Kidney tubule cell (primary cell): Measurements from ENCODE around the gene PXDN.

Experiments
- DNase-seq: peaks from one replicate; pipeline ENCODE4 v3.0.0-alpha.2; 2018; ENCODE audit warnings: low spot score

The PXDN gene

GRCh38 chr2:1612391-1613077 is 131.8 kb downstream of the PXDN start:
- DNase-seq: no peak

DNA sequence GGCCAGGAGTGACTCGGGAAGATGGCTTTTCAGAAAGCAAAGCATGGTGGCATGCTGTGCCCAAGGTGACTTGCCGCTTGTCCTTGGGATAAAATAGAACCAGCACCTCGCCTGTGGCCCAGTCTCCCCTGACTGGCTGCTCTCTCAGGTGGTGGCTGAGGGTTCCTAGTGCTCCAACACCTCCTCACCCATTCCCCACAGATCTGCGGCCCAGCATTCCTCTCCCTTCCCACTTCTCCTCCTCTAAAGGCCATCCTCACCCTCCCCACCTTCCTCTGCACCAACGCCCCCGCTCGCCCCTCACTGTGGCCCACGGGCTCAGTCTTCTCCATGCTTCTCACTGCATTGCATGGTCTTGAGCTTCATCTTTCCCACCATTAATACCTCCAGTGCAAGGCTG is 132.4 kb downstream of the PXDN start:
- DNase-seq: no peak

- DNase-seq: no peak
Observed at GRCh38 chr2:1610096-1610485, 134.2 kb downstream of the PXDN start.

DNA sequence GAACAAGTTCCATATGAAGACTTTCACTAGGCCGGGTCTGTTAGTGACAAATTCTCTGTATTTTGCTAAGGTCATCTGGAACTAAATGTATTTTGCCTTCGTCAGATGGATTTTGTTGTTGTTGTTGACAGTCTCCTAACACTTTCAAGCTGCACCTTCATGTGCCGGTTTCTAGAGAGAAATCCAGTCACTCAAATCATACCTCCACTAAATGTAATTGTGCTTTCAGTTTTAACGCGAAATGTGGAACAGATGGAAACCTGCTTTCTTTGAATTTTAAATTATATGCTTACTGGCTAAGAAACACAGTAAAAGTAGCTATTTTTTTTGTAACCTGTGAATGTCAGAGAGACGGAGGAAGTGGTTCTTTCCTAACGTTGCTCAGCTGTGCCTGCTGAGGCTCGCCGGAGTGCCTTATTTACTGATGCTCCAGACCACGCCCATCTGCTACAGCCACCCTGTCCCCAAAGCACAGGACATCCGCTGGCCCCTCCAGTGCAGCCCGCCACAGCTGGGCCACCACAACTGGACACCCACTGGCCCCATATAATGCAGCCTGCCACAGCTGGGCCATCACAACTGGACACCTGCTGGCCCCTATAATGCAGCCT is 134.7 kb downstream of the PXDN start:
- no peak for DNase-seq

GRCh38 chr2:1609040-1609439 is 135.3 kb downstream of the PXDN start:
- DNase-seq: no peak

- DNase-seq: peak; percentile 68
Observed at GRCh38 chr2:1607971-1608688, 136.2 kb downstream of the PXDN start.

DNA sequence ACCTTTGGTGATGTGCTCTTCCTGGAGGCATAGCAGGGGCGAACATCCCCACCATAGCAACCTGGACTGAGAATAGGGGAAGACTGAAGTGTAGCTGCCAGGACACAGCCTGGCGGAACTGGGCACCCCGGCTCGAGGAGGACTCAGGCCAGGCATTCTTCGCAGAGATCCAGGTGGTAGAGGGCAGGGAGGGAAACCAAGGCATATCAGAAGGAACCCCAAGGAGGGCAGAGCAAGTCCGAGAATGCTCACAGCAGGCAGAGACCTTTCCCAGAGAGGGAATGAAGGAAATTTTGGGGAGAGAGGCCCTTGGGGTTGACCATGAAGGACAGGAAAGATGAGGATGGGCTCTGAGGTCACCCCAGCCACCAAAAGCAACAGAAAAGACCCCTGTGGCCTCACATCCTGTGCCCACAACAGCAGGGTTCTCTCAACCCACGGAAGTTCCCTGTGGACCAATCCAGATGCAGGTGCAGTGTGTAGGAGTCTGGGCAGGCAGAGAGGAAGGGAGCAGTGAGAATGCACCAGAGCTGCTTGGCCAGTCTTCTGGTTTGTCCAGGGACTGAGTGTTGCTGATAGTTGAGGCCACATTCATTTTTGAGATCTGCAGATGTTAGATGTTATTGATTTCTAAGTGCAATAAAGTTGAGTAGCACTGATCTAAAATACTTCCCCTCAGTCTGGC is 136.9 kb downstream of the PXDN start:
- no peak for DNase-seq

- DNase-seq: no peak
Observed at GRCh38 chr2:1606421-1607235, 137.7 kb downstream of the PXDN start.

DNA sequence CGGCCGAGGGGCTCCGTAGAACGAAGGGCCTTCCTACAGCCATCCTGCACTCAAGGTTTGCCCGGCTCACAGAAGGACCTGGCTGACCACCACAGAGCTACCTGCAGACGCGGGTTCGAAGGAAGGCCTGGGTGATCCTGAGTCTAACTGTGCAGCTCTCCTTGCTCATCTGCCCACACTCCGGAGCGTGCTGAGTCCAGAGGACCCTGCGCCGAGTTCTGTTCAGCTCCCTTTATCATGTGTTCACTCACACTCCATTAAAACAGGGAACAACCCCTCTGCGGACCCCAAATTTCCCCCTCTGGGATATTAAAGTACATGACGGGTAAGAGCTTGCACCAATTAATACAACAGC is 138.3 kb downstream of the PXDN start:
- DNase-seq: no peak

DNA sequence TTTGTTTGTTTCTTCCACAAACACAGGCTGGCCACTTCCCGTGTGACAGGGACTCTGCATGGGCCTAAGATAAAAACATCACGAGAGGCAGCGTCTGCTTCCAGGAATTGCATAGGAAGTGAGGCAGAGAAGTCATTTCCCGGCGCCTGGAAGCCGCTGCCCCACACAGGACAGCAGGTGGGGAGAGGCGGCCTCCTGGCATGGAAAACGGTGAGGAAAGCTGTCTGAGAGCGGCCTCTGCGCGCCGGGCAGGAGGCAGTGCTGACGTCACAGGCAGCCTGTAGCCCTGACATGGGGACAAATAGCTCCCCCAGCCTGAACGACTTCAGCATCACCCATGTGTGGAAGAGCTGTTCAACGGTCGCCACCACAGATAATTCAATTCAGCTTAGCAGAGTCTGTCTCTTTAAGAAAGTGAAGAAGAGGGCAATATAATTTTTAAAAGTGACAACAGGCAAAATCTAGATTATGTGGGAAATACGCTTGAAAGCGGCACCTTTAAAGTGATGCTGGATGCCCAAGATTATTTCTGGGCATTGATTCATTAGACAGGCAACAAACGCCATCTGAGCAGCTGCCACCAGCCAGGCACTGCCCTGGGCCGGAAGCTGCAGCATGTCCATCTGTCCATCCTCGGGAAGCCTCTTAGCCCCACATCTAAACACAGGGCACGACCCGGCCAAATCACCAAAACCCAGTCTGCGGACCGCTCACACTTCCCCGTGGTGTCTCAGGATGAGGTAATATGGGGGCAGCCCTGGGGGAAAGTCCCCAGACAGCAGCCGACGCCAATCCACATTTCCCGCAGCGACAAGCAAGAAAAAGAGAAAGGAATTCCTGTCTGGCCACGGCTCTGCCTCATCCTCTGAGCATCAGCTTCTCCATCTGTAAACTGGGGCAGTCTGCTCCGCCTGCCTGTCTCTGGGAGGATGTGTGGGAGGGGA is 138.9 kb downstream of the PXDN start:
- DNase-seq: peak; percentile 78

DNA sequence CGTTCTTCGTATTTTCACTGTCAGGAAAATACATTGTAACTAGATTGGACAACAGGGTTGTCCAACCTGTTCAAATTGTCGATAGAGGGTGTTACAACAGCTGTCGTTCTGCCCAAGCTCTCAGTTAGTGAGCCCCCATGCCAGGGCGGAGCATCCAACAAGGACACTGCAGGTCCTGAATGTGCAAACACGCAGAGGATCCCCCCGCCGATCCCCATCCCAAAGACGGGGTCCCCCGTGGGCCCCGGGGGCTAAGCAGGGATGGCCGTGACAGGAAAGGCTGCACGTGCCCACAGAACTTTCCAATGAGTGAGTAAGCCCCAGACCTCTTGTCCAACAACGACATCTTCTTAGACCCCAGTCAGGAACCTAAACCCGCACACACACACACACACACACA is 140.8 kb downstream of the PXDN start:
- no peak for DNase-seq

DNA sequence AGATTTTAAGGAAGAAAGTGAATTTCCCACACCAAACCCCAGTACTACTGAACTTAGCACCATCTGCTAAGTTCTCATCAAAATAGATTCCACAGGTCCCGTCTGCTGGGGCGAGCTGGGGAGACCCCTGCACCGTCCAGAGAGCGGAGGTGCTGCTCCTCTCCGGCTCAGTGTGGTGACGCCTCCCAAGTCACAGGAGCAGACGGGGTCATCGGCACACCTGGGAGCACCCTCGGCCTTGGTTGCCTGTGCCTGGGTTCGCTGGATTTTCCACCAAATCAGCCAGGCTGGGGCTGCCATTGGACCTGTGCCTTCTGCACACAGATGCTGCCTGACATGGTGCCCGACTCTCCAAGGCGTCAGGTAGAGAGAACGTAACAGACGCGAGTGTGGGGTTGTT is 141.3 kb downstream of the PXDN start:
- no peak for DNase-seq

DNA sequence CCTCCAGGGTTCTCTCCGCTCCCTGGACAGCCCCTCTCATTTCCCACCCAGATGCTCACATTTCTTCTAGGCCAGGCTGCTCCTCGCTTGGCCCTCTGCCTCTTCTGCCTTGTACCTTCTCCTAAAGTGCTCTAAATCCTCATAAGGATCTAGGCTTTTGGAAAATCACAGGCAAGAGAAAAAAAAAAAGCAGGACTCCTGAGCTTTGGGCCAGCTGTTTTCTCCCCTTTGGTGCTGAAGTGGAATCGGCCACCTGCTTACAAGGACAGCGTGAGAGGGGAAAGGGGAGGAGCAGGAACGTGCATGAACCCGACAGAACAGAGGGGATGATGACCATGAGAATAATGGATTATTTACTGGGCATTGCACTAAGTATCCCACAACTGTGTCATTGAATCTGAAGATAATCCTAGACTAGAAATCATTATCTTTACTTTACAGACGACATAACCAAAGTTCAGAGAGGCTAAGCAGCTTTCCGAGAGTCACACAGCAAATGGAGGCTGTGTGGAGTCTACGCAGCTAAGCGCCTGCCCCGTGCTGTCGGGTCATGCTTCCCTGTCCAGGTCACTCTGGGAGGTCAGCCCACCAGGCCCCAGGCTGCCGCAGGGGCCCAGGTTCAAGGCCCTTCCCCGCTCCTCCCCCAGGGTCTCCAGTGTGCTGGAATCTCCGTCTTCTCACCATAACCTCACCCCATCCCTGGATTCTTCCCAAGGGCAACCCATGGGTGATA is 141.9 kb downstream of the PXDN start:
- no peak for DNase-seq

GRCh38 chr2:1601471-1602277 is 142.6 kb downstream of the PXDN start:
- DNase-seq: no peak

GRCh38 chr2:1601067-1601412 is 143.3 kb downstream of the PXDN start:
- DNase-seq: no peak

DNA sequence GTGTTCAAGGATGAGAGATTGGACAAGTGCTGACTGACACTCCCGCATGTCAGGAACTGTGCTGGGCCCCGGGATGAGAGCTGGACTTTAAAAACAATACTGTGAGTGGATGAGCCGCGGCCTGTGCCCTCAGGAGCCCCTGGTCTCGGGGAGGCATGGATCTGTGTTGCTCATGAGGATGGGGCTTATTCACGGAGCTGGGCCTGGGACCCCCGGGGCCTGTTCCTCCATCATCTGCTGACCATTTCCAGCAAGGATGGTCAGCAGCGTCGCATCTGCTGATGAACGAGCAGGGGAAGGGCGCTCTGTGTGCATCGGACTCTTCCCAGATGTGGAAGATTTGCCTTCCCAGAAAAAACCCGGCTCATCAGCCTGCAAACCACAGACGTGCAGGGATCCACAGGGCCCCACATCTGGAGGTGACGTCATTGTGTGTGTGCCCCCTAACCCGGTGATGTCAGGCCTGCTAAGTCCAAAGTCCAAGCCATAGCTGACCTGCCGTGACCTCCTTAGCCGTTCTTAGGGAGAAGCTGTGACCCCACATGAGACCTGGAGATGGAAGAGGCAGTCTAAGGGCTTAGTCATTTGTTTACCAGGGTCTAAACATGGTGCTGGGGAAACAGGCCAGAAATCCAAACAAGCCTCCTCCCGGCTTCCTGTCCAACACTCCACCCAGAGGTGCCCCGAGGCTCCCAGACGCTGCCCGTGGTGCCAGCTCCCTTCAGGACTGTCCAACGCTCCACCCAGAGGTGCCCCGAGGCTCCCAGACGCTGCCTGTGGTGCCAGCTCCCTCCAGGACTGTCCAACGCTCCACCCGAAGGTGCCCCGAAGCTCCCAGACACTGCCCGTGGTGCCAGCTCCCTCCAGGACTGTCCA is 143.9 kb downstream of the PXDN start:
- no peak for DNase-seq

GRCh38 chr2:1599301-1600085 is 144.8 kb downstream of the PXDN start:
- DNase-seq: no peak

DNA sequence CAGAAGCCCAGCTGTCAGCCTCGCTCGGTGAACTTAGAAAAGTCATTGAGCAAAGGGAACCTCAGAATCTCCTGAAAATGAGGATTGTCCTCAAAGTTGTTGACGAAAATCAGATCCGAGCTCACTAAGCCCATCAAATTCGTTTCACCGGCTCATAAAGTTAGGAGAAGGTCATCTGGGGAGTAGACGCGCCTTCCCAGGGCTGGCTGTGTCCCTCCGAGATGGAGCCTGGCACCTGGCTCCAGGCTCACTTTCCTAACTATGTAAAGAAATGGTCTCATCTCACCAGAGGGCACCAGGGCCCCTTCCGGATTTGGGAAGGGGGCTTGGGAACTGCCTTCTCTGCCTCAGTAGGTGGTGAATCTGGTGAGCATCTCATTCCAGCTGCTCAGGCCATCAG is 145.5 kb downstream of the PXDN start:
- DNase-seq: no peak
